Fibroblast of the aortic adventitia (primary cell): ENCODE measurements around the gene TH. TPM values are rescaled to one million over a fixed set of nuclear protein-coding genes. Genes with fewer than 3 reads are reported as not detected.
A peak's percentile ranks its signal among the peaks of the same experiment; 100 is the strongest.
"Not testable (repeated sequence)": the region's sequence is repeated elsewhere in the genome, so short reads cannot be mapped to it uniquely, and the experiment has no call there.

ENCODE experiments used
- DNase-seq: peaks from one replicate; pipeline ENCODE4 v3.0.0-alpha.2; 2010; ENCODE audit warnings: low read depth
- H3K4me3 ChIP-seq: 2 replicates; pipeline ENCODE4 v1.5.1; 2011; ENCODE audit warnings: low read depth, mild to moderate bottlenecking, control low read depth, low read length, moderate library complexity
- CTCF ChIP-seq: IDR thresholded peaks from 2 replicates; pipeline ENCODE4 v1.5.1; 2011; ENCODE audit warnings: mild to moderate bottlenecking, low read length, control low read depth, inconsistent platforms; ENCODE audit not compliant: insufficient read depth
- total RNA-seq: library from RNA; depleted of rRNA; stranded (reverse); fragments of >200 nt; gene quantifications from 2 replicates; pipeline ENCODE4 v1.2.3, GENCODE V29; 2012; ENCODE audit warnings: low replicate concordance

Gene TH
- total RNA-seq, 1 donor = not detected

DNA sequence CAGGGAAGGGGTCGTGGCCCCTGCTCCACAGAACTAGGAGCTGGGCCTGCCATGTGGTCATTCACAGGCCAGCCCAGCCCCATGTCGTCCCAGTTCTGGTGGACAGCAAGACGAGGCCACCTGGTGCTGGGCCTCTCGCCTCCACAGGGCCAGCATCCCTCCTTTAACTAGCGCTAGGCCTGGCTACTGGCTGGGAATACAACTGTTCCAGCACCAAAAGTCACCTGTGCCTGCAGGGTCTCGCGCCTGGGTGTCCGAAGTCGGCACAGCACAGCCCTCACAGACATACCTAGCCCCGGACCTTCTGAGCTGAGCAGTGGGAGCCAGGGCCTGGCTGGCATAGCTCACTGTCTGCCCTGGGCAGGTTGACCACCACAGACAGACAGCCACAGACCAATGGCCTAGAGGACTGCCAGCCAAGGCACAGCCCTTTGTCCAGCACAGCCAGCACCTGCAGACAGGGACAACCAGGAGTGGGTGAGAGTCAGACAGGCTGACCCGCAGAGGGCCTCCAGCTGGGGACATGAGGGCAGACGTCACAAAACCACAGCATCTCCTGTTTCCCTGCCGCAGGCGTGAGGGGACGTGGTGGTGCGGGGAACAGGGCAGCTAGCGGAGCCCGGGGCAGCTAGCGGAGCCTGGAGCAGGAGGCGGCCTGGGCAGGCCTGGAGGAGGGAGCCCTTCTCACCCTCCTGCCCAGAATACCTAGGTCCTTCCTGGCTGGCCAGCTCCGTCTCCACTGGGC is 27.2 kb upstream of the TH start:
- no peak for TF ChIP-seq CTCF
- no peak overlapping the region for H3K4me3 ChIP-seq
- DNase-seq = no peak

- no peak overlapping the region for H3K4me3 ChIP-seq
- TF ChIP-seq CTCF = no peak
- no peak for DNase-seq
Measured at GRCh38 chr11:2197771-2198520, 26.3 kb upstream of the TH start.

DNA sequence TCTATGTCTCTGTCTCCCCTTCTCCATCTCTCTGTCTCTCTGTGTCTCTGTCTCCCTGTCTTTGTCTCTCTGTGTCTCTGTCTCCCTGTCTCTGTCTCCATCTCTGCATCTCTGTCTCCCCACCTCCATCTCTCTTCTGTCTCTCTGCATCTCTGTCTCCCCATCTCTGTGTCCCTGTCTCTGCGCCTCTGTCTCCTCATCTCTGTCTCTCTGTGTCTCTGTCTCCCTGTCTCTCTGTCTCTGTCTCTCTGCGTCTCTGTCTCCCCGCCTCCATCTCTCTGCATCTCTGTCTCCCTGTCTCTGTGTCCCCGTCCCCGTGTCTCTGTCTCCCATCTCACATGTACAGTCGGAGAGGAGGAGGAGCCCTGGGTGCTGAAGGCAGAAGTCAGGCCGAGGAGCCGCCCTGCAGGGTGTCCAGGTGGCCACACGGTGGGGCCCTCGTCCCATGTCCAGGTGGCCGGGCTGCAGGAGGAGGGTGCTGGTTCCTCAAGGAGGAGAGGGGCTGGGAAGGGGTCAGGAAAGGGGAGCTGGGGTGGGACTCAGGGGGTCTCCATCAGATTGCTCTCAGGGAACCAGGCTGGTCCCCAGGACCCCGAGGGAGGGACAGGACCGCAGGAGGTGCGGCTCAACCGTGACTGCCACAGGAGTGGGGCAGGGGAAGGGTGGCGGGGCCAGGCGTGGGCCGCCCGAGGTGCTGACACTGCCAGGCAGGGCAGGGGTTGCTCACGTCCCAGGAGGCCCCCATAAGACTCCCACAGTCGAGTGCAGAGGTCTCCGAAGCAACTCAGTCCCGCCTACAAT is 25.6 kb upstream of the TH start:
- no peak overlapping the region for H3K4me3 ChIP-seq
- DNase-seq = peak; percentile 52
- peak; percentile 85 for TF ChIP-seq CTCF

DNA sequence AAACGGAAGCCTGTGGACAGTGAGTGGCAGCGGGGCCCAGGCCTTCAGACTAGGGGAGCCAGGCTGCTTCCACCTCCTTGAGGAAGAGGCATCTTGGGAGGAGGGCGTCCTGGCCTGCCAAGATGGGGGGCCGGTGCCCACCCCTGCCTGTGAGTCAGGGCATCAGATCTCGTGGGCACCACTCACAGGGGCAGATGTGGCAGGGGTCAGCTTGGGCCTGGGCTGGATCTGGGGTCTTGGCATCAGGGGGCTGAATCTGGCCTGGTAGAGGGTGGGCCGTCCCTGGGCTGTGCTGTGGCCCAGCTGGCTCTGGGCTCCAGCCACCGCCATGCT is 24.1 kb upstream of the TH start:
- no peak overlapping the region for H3K4me3 ChIP-seq
- TF ChIP-seq CTCF = no peak
- DNase-seq = no peak

DNA sequence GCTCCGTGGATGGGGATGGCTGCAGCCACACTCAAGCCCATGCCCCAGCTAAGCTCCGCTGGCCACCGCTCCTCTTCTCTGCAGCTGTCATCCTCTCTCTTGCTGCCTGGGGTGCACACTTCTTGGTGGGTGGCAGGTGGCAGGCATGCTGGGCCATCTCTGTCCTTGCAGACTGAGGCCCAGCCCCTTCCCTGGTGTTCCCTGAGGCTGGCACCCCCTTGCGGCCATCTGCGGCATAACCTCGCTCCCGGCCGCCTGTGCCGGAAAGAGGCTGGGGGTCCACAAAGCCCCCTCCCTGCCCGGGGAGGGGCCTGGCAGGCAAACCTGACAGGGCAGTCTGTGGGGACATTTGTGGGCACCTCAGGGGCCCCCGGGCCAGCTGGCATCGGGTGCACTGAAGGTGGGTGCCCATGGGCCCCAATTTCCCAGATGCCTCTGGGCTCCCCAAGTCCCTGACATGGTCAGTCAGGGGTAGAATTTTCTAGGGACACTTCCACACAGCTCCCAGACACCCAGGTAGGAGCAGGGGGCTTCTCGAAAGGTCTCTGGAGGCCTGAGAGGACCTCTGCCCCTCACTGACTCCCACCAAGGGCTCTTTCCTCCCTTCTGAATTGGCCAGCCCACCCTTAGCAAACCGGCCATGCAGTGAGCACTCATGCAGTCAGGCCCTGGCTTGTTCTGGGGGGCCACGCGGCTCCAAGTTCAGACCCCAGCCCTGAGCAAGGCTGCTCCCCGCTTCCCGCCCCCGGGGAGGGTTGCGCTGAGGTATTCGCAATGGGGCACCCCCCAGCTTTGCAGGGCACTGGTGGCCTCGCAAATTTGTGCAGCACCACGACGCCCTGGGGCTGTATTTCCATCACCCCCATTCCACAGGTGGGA is 23.5 kb upstream of the TH start:
- no peak overlapping the region for H3K4me3 ChIP-seq
- DNase-seq = peak; percentile 15
- TF ChIP-seq CTCF = peak; percentile 87

- not testable (repeated sequence) for DNase-seq, H3K4me3 ChIP-seq
Measured at GRCh38 chr11:2193888-2194595, 22.4 kb upstream of the TH start.
